GM19397 (cell line): ENCODE measurements around the gene RAET1L.
A peak's percentile ranks its signal among the peaks of the same experiment; 100 is the strongest.
"Not testable (repeated sequence)": the region's sequence is repeated elsewhere in the genome, so short reads cannot be mapped to it uniquely, and the experiment has no call there.

Source experiments
- ATAC-seq: cut with Tn5 transposase; IDR thresholded peaks from one replicate; pipeline ENCODE4 v1.9.1; 2021; ENCODE audit warnings: mild to moderate bottlenecking, moderate library complexity; ENCODE audit not compliant: unreplicated experiment

The RAET1L gene

DNA sequence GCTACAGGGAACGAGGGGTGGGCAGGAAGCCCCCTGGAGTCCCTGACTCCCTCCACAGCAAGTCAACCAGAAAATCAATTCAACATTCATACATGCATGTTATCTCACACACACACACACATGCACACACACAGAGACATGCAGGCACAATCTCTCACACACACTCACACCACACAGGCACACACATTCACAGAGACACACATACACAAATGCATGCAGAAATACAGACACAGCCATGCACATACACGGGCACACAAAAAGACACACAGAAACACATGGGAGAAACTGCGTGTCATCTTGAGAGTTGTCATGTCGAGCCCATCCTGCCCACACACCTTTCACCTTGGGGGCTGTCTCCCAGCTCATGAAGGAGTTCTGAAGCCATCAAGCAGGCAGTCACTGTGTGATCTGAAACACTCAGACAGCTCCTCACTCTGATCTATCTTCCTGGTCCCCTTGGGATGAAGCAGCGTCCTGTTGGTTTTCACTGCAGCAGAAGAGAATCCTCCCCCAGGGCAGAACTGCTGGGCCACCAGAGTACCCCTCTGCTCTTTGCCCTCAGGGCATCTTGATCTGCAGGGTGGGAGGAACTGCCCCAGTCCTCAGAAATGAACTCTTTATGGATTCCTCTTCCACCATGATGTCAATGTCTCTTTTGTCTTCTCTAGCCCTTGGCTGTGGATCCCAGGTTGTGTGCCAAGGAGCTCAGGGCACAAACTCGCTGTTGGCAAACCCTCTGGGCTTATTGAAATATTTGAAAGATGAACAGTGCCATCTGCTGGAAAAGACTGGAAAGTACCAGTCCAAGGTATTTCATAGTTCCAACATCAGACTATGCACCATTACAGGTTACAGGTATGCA, 8.8 kb downstream of the RAET1L start:
- no peak for ATAC-seq

DNA sequence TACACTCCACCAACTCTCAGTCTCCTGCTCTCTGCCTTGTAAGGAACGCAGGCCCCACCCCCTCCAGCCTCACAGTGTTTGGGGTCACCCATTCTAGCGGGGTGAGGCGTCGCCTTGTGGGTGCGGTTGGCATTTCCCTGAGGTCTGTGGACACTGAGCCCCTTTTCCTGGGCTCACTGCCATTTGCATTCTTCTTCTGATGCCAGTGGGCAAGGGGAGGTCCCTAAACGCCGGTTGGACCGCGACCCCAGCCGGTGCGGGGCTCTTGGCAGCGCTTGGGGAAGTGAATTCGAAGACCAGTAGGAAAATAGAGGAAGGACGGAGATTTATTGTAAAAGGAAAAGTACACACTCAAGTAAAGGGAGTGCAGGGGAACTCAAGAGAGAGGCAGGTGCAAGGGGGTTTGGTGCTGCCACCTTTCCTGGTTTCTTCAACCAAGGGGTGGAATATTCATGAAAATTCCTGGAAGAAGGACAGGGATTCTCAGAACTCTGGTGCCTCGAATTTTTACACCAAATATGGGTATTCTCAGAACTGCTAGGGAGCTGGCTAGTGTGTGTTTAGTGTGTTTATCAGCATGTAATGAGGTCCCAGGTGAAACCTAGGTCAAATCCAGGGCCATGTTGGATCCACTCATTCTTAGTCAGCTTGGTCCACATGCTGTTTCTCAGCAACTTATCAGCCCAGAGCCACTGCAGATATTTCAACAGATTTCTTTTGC, 9.9 kb downstream of the RAET1L start:
- ATAC-seq, result not testable (repeated sequence)

DNA sequence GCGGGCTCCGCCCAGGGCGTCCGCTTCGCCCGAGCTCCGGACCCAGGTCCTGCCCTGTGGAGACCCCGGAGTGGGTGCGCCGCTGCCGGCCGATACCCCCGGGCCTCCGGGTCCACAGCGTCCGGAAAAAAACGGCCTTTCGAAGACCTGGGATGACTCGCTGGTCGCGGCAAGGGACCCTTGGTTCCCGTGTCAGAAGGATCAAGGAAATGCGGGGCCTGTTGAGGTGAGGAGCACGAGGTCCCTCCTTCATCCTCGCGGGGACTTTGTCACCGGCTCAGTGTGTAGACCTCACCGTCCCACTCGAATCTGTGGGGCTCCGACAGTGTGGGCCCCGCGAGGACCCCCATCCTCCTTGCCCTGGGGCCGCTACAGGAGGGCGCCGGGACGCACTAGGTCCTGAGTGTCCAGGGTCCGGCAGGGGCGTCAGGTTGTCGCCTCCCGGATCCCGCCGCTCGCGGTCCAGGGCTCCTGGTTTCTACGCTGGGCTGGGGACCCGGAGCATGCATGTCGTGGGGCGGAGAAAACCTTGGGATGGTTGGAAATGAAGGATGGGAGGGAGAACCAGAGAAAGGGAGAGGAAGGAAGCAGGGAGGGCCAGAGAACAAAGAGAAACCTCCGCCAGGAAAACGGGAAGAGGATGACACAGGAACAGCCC, 10.6 kb downstream of the RAET1L start:
- ATAC-seq, result not testable (repeated sequence)

DNA sequence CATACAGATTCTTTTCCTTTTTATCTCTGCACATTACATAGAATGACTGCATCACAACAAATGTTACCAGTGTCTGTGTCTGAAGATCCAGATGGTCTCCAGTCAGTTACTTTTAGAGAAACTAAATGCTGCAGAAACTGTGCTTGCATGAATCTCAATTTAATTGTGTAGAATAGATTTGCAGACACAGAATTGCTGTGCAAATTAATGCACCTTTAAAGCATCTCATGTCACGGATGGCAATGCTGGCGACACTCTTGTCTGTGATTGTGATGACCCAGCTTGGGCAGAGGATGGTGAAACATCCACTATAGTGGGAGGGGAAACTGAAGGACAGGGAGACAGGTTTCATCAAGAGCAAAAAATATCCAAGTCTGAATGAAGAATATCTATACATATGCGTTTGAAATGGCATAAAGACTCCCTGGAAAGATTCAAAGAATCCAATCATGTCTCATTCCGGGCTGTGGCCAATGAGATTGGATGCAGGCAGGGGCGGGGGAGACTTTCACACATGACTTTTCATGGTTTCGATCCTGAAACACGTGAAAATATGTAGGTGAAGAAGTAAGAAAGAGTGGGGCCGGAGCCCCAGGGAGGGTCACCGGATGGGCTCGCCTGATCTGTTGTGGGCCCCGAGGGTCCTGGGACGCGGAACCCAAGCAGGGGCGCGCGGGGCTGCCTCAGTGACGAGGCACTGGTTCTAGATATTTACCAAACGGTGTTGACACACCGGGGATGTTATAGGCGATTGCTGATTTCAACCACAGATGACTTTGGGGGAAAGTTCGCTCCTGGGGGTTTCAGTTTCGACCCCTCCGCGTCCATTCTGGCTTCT, 11.3 kb downstream of the RAET1L start:
- not testable (repeated sequence) for ATAC-seq

DNA sequence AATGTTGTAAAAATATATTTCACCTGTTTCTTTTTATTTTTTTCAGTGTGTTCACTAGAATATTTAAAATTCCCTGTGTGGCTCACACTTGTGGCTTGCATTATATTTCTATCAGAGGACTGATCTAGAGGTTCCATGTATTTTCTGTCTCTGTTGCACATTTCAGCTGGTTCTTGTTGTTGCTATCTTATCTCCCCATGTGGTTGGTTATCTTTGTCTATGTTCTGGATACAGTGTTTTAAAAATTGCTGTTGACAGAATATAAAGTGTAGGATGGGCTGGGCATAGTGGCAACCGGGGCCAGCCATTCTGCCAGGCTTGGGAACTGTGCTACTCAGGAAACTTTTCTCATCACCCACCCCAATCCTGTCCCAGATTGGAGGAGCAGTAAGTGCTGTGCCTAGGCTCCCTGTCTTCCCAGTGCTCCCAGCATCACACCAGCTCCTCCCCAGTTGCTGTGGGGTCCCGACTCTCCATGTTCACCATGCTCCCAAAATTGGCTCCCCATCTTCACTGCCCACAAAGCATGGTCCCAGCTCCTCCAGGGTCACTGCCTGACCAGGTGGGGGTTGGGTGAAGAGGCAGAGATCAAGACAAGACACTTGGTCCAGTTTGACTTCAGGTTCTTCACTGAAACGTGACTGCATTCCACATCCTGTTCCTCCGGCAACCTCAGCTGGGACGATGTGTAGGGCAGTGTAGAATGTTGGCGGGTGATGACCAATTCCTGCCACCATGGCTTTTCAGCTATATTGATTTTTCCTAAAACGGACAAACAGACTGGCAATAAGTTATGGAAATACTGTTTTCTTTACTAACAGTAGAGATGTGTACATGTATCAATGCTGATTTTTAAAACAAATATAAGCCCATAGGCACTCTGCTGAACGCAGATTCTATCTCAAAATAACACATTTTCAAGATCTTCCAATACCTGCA, 12.2 kb downstream of the RAET1L start:
- ATAC-seq, result not testable (repeated sequence)

DNA sequence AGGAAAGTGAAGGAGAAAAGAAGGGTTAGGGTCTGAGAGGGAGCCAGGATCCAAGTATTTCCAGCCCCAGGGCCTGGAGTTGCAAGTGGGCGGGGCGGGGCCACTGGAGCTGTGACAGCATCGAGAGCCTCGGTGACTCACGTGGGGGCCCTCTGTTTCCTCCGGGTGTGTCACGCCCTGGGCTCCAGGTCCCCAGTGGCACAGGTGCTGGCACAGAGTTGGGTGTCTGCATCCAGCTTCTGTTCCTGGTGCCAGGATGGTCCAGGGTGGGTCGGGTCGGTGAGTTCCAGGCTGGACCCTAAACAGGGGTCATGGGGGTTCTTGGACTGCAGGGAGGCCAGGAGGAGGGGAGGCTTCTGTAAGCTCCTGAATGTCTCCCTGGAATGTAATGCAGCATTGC, 16.7 kb downstream of the RAET1L start:
- no peak for ATAC-seq

DNA sequence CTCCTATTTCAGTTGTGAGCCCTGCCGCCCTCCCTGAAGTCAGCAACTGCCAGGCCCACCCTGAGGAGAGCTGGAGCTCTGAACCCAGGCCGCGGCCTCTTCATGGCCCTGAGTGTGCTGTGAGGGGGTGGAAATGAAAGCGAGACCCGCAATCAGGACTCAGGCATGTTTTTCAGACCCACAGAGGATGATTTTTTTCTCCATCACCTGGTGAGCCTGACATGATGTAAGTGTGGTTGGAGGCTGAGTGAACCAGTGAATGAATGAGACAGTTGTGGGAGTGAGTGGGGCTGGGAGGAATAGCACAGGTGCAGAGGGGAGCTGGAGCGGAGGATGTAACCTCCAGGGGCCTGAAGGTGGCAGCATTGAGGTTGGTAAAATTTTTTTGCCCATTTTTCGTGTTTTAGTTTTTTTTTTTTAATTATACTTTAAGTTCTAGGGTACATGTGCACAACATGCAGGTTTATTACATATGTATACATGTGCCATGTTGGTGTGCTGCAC, 18.3 kb downstream of the RAET1L start:
- no peak for ATAC-seq

DNA sequence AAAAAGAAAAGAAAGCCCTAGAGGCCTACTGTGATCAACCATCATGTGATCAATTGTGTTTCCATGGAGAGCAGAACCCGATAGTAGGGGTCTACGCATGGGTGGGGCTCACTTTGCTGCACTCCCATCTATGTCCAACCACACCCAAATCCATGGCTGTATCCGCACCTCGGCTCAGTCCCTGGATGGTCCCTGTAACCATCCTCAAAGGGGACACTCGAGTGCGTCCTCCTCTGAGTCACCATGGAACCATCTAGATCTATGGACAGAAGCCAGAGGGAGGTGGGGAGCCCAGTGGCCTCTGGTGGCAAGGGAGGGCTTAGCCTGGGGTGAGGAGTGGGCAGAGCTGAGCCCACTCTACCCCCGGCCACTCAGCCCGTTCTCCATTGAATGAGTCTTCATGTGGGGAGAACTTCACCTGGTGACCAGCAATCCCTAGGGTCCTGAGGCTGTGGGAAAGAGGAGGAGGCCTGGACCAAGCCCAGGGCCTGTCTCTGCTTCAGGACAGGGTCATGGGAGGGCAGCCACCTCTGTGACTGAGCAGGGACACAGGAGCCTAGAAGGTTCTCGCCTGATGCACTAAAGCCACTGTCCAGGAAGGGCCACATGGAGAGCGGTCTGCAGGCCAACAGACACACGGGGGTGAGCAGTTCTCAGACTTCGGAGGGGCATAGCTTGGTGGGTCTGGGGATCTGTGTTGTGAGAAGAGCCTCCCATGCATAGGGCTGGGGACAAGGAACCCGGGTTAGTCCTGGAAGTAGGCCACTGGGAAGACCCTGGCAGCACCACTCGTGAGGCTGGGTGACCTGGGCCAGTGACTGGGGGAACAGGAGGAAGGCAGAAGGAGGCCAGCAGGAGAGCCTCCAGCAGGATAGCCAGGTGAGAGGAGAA, 19.3 kb downstream of the RAET1L start:
- ATAC-seq, result no peak

DNA sequence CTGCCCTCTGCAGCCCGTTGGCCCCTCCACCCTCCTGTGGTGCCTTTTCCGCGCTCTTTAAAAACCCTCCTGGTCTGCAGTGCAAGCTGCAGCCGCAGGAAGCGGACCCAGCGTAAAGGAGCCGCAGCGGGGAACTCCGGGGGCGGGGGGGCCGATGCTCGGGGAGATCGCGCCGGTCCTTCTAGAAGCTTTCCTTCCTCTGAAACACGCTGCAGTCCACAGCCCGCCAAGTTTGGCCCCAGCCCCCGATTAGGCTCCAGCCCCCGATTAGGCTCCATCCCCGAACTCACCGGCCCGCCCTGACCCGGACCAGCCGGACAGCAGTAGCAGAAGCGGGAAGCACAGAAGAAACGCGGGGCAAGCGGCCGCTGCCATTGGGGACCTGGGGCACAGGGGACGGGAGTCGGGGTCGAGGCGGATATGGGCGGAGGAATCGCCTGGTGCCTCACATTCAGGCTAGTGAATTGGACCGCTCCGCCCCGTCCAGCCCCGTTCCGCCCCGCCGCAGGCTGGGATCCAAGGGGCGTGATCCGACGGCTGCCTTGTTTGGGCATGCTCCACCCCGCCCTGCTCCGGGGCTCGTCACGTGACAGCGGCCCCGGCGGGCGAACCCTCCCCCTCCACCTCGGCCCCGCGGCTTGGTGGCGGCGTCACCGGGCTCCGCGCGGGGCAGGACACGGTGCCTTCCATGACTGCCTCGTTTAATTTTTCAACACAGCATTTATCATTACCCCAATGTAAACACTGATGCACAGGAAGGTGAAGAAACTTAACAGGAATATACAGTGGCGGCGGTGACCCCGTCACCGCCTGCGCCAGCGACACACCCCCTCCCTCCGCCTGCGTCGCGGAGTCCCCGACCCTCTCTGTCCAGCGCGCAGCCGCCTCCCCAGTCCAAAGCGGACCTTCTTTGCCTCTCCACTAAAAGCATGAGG, 20.3 kb downstream of the RAET1L start:
- peak; percentile 74 for ATAC-seq

DNA sequence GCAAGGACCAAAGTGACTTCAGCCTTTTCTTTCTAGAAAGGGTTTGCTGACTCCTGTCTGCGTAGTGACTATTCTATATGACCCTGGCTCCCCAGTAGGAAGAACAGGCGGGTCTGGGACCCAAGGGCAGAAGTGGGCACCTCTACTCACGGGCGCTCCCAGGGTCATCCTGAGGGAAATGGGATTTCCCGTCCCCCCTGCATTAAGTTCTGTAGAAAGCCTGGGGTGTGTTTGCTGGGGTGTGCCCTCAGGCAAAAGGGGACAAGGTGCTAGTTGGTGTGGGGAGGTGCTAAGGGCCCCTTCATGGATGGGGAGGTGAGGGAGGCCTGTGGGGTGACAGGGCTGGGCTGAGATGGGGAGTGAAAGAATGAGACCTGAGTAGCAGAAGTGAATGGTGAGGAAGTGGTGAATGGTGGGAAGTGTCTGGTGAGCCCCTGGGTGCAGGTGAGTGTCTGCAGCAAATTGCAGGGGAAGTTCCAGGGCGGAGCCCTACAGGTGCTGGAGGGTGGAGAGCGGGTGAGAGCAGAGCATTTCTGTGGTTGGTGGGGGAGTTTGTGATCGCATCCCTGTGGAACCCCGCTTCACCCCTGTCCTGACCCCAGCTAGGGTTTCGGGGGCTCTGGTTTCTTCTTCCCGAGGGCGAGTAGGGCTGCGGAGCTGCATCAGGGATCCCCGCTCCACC, 21.1 kb downstream of the RAET1L start:
- ATAC-seq, result no peak

DNA sequence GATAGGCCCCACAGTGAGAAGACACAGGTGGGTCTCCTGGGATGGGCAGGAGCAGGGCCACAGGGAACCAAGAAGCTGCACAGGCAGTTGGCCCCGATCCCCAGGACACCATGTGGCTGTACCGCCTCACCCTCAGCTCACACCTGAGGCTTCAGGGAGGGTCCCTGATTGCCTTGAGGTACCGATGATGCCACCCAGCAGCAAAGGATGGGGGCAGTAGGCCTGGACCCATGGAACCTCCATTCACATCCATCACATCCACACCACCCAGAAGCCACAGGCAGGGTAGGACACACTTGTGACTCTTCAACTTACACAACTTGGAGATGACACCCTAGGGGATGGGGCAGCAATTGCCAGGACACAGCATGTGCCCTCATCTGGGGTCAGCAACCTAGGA, 21.7 kb downstream of the RAET1L start:
- ATAC-seq, result not testable (repeated sequence)

DNA sequence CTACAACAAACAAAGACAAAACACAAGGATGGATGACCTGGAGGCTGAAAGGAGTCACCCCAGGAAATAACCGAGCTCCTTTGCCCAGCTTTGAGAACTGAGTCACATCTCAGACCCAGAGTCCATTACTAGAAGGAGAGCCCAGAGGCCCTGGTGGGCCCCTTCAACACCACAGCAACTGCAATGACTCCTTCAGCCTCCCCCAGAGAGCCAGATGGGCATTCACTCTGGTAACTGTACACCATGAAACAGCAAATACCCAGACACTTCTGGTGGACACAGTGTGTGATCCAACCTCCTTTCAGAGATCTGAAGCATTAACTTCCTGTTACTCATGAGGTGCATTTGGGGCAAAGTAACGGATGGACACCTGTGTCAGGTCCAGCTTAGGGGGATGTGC, 22.6 kb downstream of the RAET1L start:
- no peak for ATAC-seq

DNA sequence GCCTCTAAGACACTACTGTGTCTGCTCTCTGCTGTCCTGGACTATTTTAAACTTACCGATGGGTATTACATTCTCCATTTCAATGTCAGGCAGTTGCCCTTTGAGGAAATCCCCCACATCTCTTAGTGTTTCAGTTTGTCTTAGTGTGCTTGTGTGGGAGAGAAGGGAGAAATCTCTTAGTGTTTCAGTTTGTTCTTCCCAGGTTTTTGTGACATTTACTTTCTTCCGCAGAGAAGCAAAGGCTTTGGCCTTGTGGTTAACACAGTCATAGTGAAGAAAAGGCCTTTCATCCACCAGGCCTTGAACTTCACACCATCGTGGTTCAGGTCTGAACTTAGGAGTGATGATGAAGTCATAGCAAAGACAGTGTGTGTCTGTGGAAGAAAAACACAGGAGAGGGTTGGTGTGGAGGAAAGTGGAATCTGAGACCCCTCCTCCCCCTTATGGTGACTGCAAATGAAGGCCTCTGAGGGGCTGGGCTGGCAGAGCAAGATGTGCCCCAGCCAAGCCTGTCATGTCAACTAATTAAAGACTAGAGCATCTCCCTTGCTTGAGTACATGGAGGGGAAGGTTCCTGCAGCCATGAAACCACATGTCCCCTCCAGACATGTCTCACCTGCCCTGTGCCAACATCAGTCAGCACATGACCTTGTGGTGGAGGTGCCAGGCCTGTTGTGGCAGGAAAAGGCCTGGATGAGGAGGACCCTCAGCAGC, 23.9 kb downstream of the RAET1L start:
- no peak for ATAC-seq

DNA sequence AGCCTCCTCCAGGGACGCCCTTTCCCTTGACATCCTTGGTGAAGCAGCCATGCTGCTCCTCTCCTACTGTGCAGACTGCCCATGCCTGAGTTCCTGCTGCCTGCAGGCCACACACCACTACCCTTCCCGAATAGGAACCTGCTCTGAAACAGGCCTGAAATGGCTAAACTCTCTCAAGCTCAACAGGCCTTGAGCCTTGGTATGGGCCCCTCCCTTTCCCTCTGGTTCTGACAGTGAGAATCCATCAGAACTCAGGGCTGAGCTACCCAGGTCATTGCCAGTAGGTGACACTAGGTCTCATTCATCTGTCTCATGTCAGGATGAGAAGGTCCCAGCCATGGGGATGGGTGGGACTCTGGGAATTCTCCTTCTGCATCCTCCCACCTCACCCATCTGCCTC, 25.7 kb downstream of the RAET1L start:
- ATAC-seq, result no peak

DNA sequence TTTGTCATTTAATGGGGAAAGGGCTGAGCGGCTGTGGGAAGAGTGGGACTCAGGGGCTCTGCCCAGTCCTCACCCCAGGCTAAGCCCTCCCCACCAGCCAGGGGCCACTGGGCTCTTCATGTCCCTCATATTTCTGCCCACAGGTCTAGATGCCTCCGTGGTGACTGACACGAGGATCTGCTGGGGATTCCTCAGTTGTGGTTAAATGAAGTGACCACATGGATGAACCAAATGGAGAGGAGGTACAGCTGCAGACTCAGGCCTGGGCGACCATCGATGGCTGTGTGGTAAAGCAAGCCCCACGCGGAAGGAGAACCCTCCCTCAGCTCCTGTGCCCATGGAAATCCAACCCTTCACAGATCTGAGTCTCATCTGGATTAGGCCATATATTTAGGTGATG, 29.4 kb downstream of the RAET1L start:
- ATAC-seq, result no peak

DNA sequence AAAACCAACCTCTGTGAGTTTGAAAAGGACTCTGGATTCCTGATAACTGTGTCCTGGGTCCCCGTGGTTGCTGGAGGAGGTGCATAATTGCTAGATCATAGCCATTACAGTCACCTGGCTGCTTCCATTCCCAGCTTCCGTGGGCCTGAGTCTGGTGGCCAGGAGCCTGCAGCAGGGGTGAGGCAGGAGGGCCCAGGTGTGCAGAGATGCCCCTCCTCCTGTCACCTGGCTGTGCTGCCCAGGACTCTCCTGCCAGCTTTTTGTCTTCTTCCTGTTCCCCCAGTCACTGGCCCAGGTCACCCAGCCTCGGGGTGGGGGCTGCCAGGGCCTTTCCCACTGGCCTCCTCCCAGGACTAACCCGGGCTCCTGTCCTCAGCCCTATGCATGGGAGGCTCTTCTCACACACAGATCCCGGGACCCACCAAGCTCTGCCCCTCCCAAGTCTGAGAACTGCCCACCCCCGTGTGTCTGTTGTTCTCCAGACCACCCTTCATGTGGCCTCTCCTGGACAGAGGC, 30.0 kb downstream of the RAET1L start:
- ATAC-seq, result no peak
